GM21529 (cell line): Measurements from ENCODE around the gene DAPK1.

ENCODE experiments used
- ATAC-seq: cut with Tn5 transposase; IDR thresholded peaks from one replicate; pipeline ENCODE4 v1.9.1; 2021; ENCODE audit not compliant: unreplicated experiment

Gene DAPK1

DNA sequence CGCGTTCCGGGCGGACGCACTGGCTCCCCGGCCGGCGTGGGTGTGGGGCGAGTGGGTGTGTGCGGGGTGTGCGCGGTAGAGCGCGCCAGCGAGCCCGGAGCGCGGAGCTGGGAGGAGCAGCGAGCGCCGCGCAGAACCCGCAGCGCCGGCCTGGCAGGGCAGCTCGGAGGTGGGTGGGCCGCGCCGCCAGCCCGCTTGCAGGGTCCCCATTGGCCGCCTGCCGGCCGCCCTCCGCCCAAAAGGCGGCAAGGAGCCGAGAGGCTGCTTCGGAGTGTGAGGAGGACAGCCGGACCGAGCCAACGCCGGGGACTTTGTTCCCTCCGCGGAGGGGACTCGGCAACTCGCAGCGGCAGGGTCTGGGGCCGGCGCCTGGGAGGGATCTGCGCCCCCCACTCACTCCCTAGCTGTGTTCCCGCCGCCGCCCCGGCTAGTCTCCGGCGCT is at the start of gene DAPK1:
Gene DAPK1, plus strand, starts transcription at position 264 of the 442 bp plus-strand sequence. CDS start 1,211 bp downstream, outside the sequence.
- ATAC-seq, result peak; percentile 43

DNA sequence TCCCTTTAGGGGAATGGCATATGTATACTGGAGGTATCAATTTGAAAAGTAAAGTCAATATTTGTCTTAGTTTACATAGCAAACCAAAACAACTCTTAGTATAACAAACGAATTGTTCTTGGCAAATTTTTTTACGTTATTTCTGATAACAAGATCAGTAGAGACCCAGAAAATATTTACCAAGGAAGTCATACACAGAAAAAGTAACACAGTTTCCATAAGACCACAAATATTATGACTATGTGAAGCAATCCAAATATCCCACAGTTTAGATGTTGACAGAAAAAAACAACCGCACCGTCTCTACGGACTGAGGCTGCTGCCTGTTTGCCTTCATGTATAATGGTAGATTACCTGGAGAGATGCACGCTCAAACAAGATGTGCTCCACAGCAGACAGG is 46.5 kb upstream of the DAPK1 start:
- no peak for ATAC-seq

DNA sequence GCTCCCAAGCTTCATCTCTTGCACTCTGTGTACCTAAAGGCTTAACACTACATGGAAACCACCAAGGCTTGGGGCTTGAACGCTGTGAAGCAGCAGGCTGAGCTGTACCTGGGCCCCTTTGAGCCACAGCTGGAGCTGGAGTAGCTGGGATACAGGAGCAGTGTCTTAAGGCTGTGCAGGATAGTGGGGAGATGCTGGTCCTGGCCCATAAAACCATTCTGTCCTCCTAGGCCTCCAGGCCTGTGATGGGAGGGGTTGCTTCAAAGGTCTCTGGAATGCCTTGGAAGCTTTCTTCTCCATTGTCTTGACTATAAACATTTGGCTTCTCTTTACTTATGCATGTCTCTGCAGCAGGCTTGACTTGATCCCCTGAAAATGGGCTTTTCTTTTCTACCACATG is 42.3 kb upstream of the DAPK1 start:
- no peak for ATAC-seq

DNA sequence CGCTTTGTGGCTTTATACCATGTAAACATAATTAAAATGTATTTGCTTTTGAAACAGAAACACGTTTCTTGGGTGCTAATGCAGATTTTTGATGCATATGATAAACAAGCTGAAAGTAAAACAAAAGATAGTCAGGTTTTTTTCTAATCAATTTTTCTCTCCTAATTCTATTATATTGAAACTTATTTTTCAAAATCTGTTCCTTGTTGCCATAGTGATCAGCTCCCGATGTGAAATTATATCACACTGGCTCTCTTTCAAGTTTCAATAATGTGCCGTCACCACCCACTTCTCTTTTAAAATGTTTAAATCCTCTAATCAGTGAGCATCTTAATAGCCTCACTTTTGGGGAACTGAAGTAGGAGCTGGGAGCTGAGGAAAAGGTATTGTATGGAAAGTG is 36.4 kb upstream of the DAPK1 start:
- ATAC-seq, result no peak

DNA sequence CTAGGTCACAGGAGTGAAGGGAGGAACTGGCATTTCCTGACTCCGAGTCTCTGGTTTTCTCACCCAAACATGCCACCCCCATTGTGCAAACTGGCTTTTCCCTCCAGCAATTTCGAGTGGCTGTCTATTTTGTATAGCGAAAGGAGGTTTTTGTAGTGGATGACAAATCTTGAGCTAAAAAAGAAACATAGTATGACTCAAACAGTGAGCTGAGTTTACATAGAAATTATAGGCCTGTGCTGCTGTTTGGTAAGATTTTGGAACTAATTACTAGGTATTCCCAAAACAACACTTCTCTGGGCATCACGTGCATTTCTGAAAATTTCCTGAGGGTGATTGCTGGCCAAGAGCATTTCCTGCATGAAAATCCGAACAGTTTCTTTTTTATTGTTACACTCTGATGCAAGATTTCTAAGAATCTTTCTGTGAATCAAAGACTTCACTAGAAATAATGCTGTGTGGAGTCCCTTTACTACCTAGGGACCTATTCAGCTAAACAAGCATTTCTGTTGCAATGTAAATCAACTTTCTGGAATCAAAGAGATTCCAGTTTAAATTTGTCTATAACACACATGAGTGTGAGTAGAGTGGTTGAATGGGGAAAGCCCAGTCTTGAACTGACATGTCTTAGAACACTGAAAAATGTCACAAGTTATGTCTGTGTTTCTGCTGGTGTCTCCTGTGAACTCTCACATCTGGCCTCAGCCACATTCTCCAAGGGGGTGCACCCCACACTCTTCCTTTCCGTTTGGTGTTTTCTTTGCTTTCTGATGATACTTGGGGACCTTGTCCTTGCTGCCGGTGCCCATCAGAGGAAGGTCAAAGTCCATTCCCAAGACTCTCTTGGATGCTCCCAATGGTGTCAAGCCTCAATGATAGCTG is 33.3 kb upstream of the DAPK1 start:
- peak; percentile 73 for ATAC-seq

DNA sequence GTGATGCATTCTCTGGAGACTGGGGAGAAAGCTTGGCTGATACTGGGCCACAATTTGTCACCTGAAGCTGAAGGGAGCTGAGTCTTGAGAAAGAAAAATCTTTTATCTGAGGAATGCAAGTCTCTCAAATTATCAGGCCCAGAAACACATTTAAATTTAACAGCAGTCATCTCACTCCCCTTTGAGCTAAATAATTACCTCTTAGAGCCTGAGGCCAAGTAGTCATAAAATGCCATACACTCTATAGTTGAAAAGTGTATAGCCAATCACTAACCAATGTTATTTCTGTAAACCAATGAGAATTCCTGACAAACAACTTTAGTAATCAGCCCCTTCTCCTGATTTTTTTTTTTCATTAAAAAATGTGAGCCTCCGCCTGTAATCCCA is 32.7 kb upstream of the DAPK1 start:
- ATAC-seq, result no peak

DNA sequence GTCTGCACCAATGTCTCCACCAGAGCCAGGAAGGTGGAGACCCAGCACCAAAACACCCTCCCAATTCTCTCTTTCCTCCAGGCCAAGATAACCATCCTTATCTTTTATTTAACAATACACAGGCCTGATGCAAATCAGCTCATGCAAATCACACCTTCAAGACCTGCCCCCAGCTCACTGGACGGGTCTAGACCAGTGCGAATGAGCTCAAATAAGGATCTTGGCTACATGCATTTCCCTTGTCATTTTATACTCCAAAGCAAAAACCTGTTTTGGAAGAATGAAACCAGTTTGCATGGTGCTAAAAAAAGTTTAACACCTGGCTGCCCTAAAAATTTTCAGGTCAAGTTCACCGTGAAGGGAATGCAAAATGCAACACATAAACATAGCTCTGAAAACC is 31.9 kb upstream of the DAPK1 start:
- ATAC-seq, result no peak

DNA sequence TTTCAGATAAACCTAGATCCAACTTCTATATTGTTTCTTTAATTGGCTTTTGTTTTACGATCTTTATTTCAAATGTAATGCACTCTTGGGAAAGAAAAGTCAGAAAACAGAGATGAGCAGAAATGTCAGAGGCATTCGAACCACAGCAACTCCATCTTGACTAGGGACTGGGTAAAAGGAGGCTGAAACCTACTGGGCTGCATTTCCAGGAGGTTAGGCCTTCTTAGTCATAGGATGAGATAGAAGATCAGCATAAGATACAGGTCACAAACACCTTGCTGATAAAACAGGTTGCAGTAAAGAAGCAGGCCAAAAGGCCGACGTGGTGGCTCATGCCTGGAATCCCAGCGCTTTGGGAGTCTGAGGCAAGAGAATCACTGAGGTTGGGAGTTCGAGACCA is 30.5 kb upstream of the DAPK1 start:
- ATAC-seq, result no peak

DNA sequence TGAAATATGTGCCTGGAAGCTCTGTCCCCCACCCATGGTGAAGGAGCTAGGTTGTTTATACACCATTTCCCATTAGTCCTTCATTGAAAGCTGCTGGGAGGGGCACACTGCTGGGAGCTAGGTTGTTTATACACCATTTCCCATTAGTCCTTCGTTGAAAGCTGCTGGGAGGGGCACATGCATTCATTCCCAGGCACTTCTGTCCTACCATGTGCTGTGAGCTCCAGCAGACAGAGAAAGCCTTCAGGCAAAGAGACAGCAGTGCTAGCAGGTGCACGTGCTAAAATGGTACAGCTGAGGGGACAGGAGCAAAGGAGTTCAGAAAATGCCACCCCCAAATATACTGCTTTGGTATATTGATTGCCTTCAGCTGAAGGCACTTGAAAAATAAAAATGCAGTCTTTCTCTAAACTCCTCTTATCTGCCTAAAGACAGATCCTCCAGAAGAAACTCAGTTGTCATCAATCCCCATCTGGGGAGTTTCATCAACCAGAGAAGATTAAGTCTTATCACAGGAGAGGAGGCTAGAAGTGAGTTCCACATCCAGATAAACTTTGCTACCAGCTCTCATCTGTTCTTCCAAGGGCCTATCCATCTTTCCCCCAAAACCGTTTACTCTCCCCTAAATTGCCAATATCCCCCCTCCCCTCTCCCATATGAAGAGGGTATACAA is 27.7 kb upstream of the DAPK1 start:
- no peak for ATAC-seq

DNA sequence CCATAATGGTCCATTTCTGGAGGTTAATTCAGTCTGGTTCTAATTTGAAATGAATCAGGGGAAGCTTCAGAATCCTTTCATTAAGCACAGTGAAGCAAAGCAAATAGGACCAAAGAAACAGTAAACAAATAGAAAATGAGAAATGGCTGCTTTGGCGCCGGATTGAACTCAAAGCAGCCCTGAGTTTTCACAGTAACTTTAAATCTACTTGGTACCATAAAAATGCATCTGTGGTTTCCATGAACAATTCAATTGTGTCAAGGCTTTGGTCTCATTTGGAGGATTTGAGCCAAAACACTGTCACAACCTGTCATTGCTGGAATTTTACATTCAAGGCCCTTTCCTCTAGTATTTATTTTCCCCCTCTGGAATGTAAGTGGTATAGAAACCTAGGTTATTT is 25.9 kb upstream of the DAPK1 start:
- no peak for ATAC-seq

DNA sequence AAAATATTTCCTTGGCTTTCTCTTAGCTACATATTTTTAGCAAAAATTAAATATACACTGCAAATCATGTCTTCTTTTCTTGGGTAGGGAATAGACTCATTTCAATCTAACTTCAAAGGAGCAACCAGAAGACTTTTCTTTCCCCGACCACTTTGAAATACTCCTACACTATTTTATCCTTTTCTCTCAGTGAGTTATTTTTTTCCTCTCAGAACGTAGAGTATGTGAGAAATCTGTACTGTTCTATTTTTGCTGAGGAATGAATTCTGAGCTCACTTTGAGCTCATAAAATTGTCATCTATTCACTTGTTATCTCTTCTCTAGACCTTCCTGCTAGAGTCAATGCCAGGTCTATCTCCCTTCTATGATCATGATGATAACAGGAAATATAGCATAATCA is 22.2 kb upstream of the DAPK1 start:
- ATAC-seq, result no peak

DNA sequence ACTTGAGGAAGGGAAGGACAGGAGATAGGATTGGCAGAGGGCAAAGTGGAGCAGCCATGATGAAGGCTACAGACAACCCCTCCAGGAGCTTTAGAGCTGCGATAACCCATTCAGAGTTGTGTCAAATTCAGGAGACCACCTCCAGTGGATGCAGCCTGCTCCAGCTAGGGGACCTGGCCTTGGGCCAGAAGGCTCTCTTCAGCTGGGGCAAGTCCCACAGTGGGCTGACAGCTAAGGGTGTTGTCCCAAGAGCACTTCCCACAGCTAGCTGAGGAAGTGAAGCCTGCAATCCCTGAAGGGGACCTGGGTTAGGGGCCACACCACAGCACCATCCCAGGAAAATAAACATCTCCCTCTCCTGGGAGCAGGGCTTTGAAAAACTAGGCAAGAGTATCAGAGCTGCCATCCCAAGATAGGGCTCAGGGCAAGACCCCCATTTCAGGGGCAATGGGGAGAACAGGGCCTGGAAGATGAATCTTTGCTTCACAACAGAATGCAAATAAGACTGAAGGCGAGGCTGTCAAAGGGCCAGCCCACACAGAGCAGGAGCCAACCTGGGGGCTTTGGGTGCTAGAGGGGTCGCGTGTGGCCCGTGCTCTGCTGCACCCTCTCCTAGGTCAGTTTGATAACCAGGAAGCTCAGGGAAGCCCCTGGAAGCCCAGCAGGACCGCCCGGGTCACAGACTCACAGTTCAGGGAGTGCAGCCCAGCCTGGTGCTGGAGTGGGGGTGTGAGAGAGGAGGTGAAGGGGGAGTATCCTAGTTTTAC is 19.3 kb upstream of the DAPK1 start:
- ATAC-seq, result no peak

DNA sequence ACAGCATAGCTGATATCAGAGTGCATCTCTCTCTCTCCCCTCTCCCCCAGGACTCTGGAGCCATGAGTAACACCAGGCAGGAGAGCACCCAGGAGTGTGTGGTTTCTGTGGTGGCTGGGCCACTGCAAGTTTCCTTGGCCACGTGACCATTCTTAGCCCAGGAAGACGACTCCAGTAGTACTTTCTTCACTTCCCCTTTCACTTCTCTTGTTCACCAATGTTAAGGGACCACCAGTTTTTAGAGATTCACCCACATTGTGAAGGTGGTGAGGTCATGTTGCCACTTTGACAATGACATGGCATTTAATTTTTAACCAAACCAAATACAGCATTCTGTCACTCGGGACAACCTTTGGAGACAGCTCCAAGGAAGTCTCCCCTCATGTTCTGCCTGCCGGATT is 17.9 kb upstream of the DAPK1 start:
- peak; percentile 97 for ATAC-seq

DNA sequence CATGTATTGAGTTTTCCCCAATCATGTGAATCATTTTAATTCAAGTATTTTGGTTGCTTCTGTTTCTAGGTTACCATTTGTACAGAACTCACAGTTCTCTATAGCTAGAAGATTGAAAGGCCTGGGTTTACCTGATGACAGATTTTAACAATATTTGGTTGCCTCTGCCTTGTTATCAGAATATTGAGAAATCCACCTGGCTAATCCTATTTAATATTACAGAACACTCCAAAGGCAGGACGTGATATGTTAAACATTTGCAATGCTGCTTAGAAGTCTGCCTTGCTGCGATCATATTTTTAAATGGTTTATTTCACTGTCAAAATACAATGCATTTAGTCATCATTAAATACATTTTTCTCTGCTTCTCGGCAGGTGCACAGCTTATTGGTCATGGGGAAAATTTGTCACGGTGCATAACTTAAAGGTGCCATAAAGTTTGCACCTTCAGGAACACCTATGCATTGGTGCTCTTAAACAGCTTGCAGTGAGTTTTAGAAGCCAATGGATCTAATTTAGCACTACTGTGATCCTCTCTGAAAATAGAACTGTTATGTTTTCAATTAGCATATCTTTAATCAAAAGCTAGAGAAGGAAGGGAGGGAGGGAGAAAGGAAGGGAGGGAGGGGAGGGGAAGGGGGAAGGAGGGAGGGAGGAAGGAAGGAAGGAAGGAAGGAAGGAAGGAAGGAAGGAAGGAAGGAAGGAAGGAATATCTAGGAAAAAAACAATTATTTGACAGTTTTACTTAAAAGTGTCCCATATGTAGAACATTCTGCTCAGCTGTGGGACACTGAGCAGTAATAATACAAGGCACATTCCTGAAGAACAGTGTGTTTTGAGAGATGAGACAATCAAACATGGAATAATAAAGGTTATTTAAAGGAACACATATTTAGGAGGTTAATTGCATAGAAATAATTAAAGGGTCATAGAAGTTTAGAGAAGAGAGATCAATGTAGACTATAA is 15.5 kb upstream of the DAPK1 start:
- no peak for ATAC-seq

DNA sequence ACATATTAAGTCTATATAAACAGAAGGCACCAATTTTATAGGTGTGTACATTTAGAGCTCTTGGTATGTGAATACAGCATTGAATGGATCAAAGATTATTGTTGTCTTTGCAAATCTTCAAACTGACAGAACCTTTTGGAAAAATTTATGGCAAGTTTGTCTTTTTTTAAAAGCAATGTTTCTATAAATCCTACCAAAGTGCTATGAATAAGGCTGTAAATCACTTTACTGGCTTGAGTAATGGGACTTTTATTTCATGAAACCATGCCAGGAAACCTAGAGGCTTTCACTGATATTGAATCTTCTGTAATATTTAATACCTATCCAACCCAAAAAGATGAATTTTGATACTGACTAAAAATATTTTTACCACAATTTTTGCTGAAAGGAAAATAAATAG is 7.4 kb upstream of the DAPK1 start:
- ATAC-seq, result no peak

DNA sequence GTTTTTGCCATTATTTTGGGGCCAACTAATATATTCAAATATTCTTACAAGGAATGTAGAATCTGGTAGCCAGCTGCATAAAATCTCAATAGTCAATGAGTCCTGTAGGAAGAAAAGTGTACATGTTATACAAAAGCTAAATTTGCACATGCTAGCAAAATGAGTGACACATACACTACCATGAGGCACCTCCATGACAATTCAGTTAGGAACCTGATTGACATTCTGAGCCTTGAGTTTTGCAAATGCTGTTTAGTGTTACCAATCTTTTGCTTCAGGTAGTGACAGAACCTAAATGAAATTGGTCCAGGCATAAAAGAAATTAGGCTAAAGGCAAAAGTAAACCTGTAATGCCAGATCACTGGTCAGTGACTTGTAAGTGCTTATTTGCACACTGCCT is 6.8 kb upstream of the DAPK1 start:
- ATAC-seq, result no peak

DNA sequence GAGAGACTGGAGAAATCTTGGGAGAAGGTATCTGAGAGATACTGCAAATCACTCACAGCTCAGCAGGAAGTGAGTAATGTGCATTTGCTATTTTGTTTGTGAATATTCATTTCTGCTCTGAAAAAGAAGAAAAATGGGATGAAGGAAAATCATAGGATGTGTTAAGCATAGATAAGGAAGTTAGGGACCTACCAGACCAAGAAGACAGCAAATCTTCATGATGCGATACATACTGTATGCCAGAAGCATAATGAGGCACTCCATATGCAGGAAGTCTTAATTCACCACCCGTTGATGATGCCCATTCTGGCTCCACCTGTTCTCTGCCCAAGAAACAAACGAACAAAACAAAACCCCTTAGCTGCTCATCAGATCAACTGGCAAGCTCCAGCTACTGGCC is 6.1 kb upstream of the DAPK1 start:
- ATAC-seq, result no peak

DNA sequence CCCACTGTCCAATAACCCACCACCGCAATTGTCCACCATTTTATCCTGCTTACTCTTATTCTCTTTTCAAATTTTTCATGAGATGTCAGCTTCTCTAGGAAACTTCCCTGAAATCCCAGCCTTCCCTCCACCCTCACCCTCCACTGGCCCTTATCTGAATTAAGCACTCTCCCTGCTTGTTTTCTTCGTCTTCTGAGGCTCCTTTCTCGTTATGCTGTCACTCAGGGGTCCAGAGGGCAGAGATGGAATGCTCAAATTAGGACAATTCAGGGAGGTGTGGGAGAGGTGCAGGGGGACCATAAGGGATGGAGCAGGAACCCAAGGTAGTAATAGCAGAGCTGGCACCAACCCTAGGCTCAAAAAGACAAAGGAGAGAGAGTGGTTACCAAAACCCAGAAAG is 5.0 kb upstream of the DAPK1 start:
- ATAC-seq, result no peak

DNA sequence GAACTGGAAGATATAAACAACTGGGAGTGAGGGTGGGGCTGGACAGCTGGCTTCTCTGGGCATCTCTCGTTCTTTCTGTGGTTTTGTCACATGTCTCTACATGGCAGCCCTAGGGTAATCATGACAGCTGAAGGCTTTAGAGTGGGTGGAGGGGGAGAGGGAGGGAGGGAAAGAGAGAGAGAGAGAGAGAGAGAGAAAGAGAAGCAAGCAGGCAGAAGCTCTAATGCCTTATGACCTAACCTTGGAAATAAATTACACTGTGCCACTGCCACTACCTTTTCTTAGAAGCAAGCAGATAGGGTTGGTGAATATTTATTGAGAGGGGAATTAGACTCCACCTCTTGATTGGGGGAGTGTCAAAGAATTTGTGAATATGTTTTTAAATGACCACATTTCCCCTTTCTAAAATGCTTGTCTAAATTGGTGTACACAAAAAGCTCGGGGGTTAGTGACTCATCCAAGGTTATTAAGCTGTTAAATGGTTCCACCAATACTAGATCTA is 2.6 kb upstream of the DAPK1 start:
- ATAC-seq, result peak; percentile 34

DNA sequence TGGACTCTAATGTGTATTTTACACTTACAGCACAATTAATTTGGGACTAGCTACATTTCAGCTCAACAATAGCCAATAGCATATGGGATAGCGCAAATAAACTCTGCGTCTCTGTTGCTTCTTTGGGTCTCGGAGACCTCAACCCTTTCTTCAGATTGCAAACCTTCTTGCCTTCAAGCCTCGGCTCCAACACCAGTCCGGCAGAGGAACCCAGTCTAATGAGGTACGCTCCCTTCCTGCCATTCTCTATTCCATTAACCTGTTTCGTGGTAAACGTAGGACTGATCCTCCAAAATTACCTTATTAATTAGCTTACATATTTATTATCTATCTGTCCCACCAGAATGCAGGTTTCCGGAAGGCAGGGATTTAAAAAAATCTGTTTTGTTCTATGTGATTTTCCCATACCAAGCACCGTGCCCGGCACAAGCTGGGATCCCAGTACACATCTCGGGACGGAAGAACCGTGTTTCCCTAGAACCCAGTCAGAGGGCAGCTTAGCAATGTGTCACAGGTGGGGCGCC is 525 bp upstream of the DAPK1 start:
- ATAC-seq, result no peak
